ENCODE results near the gene RLN2. TPM values are rescaled to one million over a fixed set of nuclear protein-coding genes. Genes with fewer than 3 reads are reported as not detected.

RLN2 gene
- total RNA-seq, 1 donor from 2014 or later: not detected

DNA sequence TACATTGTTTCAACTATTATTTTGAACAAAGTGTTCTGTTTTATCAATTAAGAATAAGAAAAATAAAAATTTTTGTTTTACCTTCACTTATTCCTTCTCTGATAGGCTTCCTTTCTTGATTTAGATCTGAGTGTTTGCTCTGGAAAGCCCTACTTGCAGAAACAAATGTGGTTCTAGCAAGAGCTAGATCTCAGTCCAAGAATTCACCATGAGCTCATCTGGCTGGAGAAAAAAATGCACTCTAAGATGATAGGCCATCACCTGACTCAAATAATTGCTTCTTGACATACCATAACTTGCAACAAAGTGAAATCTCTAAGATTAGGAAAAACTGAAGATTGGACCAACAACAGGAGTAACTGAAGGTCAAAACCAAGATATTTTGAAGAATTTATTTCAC lies 6.3 kb upstream of the RLN2 start:
- no peak for DNase-seq
- Histone ChIP-seq H3K9me3 (no peaks in the 10 kb centered on the region), H3K27ac (no peak overlapping the region), H3K36me3 (no peaks in the 10 kb centered on the region), H3K4me3 (no peak overlapping the region), H3K27me3 (no peaks in the 10 kb centered on the region), H3K4me1 (no peaks in the 10 kb centered on the region)
- peak; percentile 73 for ATAC-seq
- TF ChIP-seq, protein P1, sequence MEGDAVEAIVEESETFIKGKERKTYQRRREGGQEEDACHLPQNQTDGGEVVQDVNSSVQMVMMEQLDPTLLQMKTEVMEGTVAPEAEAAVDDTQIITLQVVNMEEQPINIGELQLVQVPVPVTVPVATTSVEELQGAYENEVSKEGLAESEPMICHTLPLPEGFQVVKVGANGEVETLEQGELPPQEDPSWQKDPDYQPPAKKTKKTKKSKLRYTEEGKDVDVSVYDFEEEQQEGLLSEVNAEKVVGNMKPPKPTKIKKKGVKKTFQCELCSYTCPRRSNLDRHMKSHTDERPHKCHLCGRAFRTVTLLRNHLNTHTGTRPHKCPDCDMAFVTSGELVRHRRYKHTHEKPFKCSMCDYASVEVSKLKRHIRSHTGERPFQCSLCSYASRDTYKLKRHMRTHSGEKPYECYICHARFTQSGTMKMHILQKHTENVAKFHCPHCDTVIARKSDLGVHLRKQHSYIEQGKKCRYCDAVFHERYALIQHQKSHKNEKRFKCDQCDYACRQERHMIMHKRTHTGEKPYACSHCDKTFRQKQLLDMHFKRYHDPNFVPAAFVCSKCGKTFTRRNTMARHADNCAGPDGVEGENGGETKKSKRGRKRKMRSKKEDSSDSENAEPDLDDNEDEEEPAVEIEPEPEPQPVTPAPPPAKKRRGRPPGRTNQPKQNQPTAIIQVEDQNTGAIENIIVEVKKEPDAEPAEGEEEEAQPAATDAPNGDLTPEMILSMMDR (IDR thresholded peaks at IDR 0.05): no peak
- intact Hi-C loops (cut with DNase I): no loop called here

DNA sequence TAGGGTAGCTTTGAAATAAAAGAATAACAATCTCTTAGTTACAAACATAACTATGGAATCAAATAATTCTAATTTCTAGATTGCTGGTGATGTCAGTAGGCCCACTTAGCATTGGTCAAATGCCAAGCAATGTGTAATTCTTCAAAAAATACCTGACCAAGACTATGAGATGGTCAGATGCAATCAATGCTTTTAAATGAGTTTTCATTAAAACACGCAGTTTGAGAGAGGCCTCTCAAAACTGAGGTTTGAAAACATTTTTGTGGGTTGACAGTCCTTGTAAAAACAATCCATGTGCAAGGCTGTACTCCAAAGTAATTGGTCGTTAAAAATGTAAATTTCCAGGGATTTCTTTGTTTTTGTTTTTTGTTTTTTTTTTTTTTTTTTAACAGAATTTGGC lies 1.2 kb upstream of the RLN2 start:
- ATAC-seq (no peak), DNase-seq (no peak)
- H3K4me3 ChIP-seq: no peak overlapping the region
- H3K9me3 ChIP-seq: no peaks in the 10 kb centered on the region
- H3K4me1 ChIP-seq: no peaks in the 10 kb centered on the region
- TF ChIP-seq, protein P1 (IDR thresholded peaks at IDR 0.05): no peak
- H3K27me3 ChIP-seq: no peaks in the 10 kb centered on the region
- intact Hi-C loops (cut with DNase I): no loop called here
- H3K36me3 ChIP-seq: no peaks in the 10 kb centered on the region
- H3K27ac ChIP-seq: no peak overlapping the region

DNA sequence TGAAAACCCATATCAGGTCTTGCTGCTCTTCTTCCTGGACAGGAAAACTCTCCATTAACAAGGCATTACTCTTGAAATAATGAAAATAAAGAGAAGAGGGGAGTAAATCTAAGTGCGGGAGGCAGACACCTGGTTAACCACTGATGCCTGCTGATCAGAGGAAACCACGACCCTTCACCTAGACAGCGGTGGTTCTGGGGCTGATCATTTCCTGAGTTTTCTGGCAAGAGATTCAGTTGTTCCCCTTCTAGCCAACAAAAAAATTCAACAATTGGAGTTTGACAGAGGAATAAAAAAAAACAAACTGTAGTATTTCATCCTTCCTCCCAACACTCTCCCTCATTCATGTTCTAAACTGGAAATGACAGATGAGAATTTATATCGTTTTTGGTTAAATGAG lies 3.0 kb downstream of the RLN2 start:
- no peak overlapping the region for H3K27ac ChIP-seq
- H3K27me3 ChIP-seq: no peaks in the 10 kb centered on the region
- no peaks in the 10 kb centered on the region for H3K9me3 ChIP-seq
- no peak overlapping the region for H3K4me3 ChIP-seq
- no peak for DNase-seq
- ATAC-seq: no peak
- no peaks in the 10 kb centered on the region for H3K4me1 ChIP-seq
- intact Hi-C loops (cut with DNase I): no loop called here
- H3K36me3 ChIP-seq: no peaks in the 10 kb centered on the region
- TF ChIP-seq, protein P1 (IDR thresholded peaks at IDR 0.05): no peak

GRCh38 chr9:5292141-5292540 lies 12.4 kb downstream of the RLN2 start:
- DNase-seq (no peak), ATAC-seq (no peak)
- no peak overlapping the region for H3K4me3 ChIP-seq
- no peaks in the 10 kb centered on the region for H3K9me3 ChIP-seq
- no peaks in the 10 kb centered on the region for H3K36me3 ChIP-seq
- no peaks in the 10 kb centered on the region for H3K27me3 ChIP-seq
- no peak overlapping the region for H3K27ac ChIP-seq
- TF ChIP-seq, protein P1 (IDR thresholded peaks at IDR 0.05): no peak
- intact Hi-C loops (cut with DNase I): no loop called here
- H3K4me1 ChIP-seq: no peaks in the 10 kb centered on the region

DNA sequence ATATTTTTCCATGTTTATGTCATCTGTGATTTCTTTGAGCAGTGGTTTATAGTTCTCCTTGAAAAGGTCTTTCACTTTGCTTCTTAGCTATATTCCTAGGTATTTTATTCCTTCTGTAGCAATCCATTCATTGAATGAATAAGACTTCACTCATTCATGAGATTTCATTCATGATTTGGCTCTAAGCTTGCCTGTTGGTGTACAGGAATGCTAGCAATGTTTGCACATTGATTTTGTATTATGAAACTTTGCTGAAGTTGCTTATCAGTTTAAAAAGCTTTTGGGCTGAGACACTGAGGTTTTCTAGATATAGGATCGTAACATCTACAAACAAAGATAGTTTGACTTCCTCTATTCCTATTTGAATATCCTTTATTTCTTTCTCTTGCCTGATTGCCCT lies 15.9 kb downstream of the RLN2 start:
- ATAC-seq (no peak), DNase-seq (no peak)
- intact Hi-C loops (cut with DNase I): no loop called here
- Histone ChIP-seq H3K4me1 (no peaks in the 10 kb centered on the region), H3K36me3 (no peaks in the 10 kb centered on the region), H3K27me3 (no peaks in the 10 kb centered on the region), H3K9me3 (no peaks in the 10 kb centered on the region), H3K27ac (no peak overlapping the region), H3K4me3 (no peak overlapping the region)
- TF ChIP-seq, protein P1 (IDR thresholded peaks at IDR 0.05): no peak

DNA sequence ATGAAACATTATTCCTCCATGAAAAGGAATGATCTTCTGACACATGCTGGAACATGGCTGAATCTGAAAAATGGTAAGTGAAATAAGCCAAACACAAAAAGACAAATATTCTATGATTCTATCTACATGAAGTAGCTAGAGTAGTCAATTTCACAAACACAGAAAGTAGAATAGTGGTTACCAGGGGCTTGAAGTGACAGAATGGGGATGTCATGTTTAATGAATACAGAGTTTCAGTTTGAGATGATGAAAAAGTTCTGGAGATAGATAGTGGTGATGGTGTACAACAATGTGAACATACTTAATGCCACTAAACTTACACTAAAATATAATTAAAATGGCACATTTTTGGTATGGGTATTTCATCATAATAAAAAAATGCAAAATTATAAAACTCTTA lies 18.3 kb downstream of the RLN2 start:
- ATAC-seq (no peak), DNase-seq (no peak)
- Histone ChIP-seq H3K27me3 (no peaks in the 10 kb centered on the region), H3K9me3 (no peaks in the 10 kb centered on the region), H3K4me1 (no peaks in the 10 kb centered on the region), H3K27ac (no peak overlapping the region), H3K4me3 (no peak overlapping the region), H3K36me3 (no peaks in the 10 kb centered on the region)
- TF ChIP-seq, protein P1 (IDR thresholded peaks at IDR 0.05): no peak
- intact Hi-C loops (cut with DNase I): no loop called here

Data from upper lobe of right lung (tissue), 1 donor.